Esophagus muscularis mucosa (tissue), 4 donors: Measurements from ENCODE around the gene PHF21A.

Experiments
- EP300 ChIP-seq: sonication (generic); formaldehyde crosslinking; IDR thresholded peaks from one replicate; pipeline ENCODE4 v1.6.1; 2017; ENCODE audit warnings: antibody characterized with exemption
- POLR2A ChIP-seq: fragments of 450-650 bp; IDR thresholded peaks from one replicate; pipeline ENCODE4 v1.6.1; 2017; ENCODE audit warnings: antibody characterized with exemption, moderate library complexity, mild to moderate bottlenecking, low read depth
- POLR2AphosphoS5 ChIP-seq, 2 donors: sonication (generic); formaldehyde crosslinking; IDR thresholded peaks; one replicate each; pipeline ENCODE4 v1.6.1; 2017; ENCODE audit warnings: antibody characterized with exemption in 2 of 2
- TF ChIP-seq, protein P1 (sequence below), 3 experiments: fragments of 200-600 bp in 2 of 3; fragments of 450-650 bp in 1 of 3; sonication (generic) in 2 of 3; IDR thresholded peaks; one replicate each; pipeline ENCODE4 v1.5.1; 2017 to 2019; ENCODE audit warnings: antibody characterized with exemption in 3 of 3, mild to moderate bottlenecking in 2 of 3, moderate library complexity in 1 of 3

DNA sequence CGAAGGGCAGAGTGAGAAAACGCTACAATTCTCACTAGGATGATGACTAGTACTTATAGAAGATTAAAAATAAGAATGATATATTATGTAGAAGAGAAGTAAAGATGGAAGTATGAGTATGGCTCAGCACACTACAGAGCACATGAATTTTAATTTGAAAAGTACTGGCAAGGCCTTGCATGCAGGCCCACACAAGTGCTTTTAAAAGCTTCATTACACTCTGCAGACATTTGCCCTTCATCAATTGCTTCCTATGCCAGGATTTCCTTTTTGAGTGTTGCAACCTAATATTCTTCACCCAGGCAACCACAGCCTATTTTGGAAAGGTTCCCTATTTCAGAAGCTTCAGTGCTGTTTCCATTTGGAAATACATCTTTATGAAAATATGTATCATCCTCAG, 117.7 kb downstream of the PHF21A start:
- TF ChIP-seq, protein P1, sequence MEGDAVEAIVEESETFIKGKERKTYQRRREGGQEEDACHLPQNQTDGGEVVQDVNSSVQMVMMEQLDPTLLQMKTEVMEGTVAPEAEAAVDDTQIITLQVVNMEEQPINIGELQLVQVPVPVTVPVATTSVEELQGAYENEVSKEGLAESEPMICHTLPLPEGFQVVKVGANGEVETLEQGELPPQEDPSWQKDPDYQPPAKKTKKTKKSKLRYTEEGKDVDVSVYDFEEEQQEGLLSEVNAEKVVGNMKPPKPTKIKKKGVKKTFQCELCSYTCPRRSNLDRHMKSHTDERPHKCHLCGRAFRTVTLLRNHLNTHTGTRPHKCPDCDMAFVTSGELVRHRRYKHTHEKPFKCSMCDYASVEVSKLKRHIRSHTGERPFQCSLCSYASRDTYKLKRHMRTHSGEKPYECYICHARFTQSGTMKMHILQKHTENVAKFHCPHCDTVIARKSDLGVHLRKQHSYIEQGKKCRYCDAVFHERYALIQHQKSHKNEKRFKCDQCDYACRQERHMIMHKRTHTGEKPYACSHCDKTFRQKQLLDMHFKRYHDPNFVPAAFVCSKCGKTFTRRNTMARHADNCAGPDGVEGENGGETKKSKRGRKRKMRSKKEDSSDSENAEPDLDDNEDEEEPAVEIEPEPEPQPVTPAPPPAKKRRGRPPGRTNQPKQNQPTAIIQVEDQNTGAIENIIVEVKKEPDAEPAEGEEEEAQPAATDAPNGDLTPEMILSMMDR (IDR thresholded peaks at IDR 0.05), result no peak
- TF ChIP-seq EP300 (no peak), POLR2A (no peak), POLR2AphosphoS5 (IDR thresholded peaks at IDR 0.05) (no peak)
